ENCODE data around the gene MARK3. TPM values are rescaled to one million over a fixed set of nuclear protein-coding genes. Genes with fewer than 3 reads are reported as not detected.

Gene MARK3
- polyA plus RNA-seq, 1 donor (not counting 4 experiments of a cell fraction or from before 2014, with no cell fraction given), result 133 TPM

GRCh38 chr14:103516426-103517173 lies 131.4 kb downstream of the MARK3 start:
- H3K27me3 ChIP-seq (ENCODE audit: control insufficient read depth, extremely low read depth, insufficient read depth, low read length), result peaks cover 21% of the 10 kb centered on the region
- peaks cover 33% of the 10 kb centered on the region for H3K4me1 ChIP-seq (ENCODE audit: control insufficient read depth, extremely low read depth, insufficient read depth, low read length)
- H3K4me3 ChIP-seq (ENCODE audit: control insufficient read depth in 2 of 3, extremely low read depth in 1 of 3, insufficient read depth in 2 of 3, low read depth in 1 of 3, low read length in 3 of 3), result no peak overlapping the region
- H3K36me3 ChIP-seq (ENCODE audit: control insufficient read depth in 2 of 2, extremely low read depth in 1 of 2, insufficient read depth in 2 of 2, low read length in 2 of 2), result peaks cover 0 to 7% of the 10 kb centered on the region in 2 experiments
- H3K9ac ChIP-seq (ENCODE audit: control insufficient read depth, extremely low read depth, insufficient read depth, low read length), result no peak overlapping the region
- no peaks in the 10 kb centered on the region for H3K9me3 ChIP-seq (ENCODE audit: control insufficient read depth, low read depth, low read length)
- peaks cover 12% of the 10 kb centered on the region for H4K20me1 ChIP-seq (ENCODE audit: control insufficient read depth, extremely low read depth, insufficient read depth, low read length)
- DNase-seq (ENCODE audit: low read depth, low spot score), result no peak
- no peak overlapping the region for H3K27ac ChIP-seq (ENCODE audit: control insufficient read depth, insufficient read depth, low read length)
- H3K4me2 ChIP-seq (ENCODE audit: control insufficient read depth, extremely low read depth, insufficient read depth, low read depth, low read length), result no peak overlapping the region
- dilution Hi-C loops (cut with MboI; ENCODE audit: extremely low pct_ligation_motif_present, low sequenced_read_pairs), result no loop called here
- H3K9me1 ChIP-seq (ENCODE audit: control insufficient read depth, extremely low read depth, insufficient read depth, low read length), result no peaks in the 10 kb centered on the region
- no peak overlapping the region for H2AFZ ChIP-seq (ENCODE audit: control insufficient read depth, low read length)
- no peak for FAIRE-seq
- no peaks in the 10 kb centered on the region for H3K79me2 ChIP-seq (ENCODE audit: control insufficient read depth, insufficient read depth, low read length)
- no peak for TF ChIP-seq EZH2 (IDR thresholded peaks at IDR 0.05; ENCODE audit: low read length)
- TF ChIP-seq, protein P1, sequence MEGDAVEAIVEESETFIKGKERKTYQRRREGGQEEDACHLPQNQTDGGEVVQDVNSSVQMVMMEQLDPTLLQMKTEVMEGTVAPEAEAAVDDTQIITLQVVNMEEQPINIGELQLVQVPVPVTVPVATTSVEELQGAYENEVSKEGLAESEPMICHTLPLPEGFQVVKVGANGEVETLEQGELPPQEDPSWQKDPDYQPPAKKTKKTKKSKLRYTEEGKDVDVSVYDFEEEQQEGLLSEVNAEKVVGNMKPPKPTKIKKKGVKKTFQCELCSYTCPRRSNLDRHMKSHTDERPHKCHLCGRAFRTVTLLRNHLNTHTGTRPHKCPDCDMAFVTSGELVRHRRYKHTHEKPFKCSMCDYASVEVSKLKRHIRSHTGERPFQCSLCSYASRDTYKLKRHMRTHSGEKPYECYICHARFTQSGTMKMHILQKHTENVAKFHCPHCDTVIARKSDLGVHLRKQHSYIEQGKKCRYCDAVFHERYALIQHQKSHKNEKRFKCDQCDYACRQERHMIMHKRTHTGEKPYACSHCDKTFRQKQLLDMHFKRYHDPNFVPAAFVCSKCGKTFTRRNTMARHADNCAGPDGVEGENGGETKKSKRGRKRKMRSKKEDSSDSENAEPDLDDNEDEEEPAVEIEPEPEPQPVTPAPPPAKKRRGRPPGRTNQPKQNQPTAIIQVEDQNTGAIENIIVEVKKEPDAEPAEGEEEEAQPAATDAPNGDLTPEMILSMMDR (optimal IDR thresholded peaks at IDR 0.05 in 1 of 3, IDR thresholded peaks at IDR 0.05 in 1 of 3, conservative IDR thresholded peaks at IDR 0.05 in 1 of 3; ENCODE audit: extremely low read depth in 1 of 3, insufficient read depth in 2 of 3, low read length in 3 of 3), result no peak

DNA sequence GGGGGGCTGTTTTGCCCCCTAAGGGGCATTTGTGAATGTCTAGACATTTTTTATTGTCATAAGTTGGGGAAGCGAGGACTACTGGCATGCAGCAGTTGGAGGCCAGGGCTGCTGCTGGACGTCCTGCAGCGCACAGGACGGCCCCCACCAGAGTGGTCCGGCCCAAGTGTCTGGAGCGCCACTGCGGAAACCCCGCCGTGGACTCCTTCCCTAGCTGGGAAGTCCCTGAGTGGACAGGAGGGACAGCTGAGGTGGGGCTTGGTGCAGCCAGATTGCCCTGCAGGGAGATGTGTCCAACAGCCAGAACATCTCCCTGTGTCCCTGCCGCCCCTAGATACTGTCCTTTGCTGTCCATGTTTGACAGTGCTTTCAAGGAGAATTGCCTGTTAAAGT lies 132.0 kb downstream of the MARK3 start:
- Histone ChIP-seq H3K79me2 (ENCODE audit: control insufficient read depth, insufficient read depth, low read length) (no peaks in the 10 kb centered on the region), H3K27me3 (ENCODE audit: control insufficient read depth, extremely low read depth, insufficient read depth, low read length) (peaks cover 26% of the 10 kb centered on the region), H3K4me3 (ENCODE audit: control insufficient read depth in 2 of 3, extremely low read depth in 1 of 3, insufficient read depth in 2 of 3, low read depth in 1 of 3, low read length in 3 of 3) (no peak overlapping the region), H3K36me3 (ENCODE audit: control insufficient read depth in 2 of 2, extremely low read depth in 1 of 2, insufficient read depth in 2 of 2, low read length in 2 of 2) (peaks cover 0 to 7% of the 10 kb centered on the region in 2 experiments), H2AFZ (ENCODE audit: control insufficient read depth, low read length) (no peak overlapping the region), H4K20me1 (ENCODE audit: control insufficient read depth, extremely low read depth, insufficient read depth, low read length) (peaks cover 12% of the 10 kb centered on the region), H3K9me1 (ENCODE audit: control insufficient read depth, extremely low read depth, insufficient read depth, low read length) (no peaks in the 10 kb centered on the region), H3K9me3 (ENCODE audit: control insufficient read depth, low read depth, low read length) (no peaks in the 10 kb centered on the region), H3K4me1 (ENCODE audit: control insufficient read depth, extremely low read depth, insufficient read depth, low read length) (peaks cover 35% of the 10 kb centered on the region), H3K4me2 (ENCODE audit: control insufficient read depth, extremely low read depth, insufficient read depth, low read depth, low read length) (no peak overlapping the region), H3K9ac (ENCODE audit: control insufficient read depth, extremely low read depth, insufficient read depth, low read length) (no peak overlapping the region), H3K27ac (ENCODE audit: control insufficient read depth, insufficient read depth, low read length) (no peak overlapping the region)
- TF ChIP-seq EZH2 (IDR thresholded peaks at IDR 0.05; ENCODE audit: low read length), result no peak
- TF ChIP-seq, protein P1 (optimal IDR thresholded peaks at IDR 0.05 in 1 of 3, IDR thresholded peaks at IDR 0.05 in 1 of 3, conservative IDR thresholded peaks at IDR 0.05 in 1 of 3; ENCODE audit: extremely low read depth in 1 of 3, insufficient read depth in 2 of 3, low read length in 3 of 3), result no peak
- FAIRE-seq (no peak), DNase-seq (ENCODE audit: low read depth, low spot score) (no peak)
- dilution Hi-C loops (cut with MboI; ENCODE audit: extremely low pct_ligation_motif_present, low sequenced_read_pairs), result no loop called here
